ENCODE measurements around the gene ICAM1.

ICAM1 gene

GRCh38 chr19:10328558-10329429, 57.9 kb downstream of the ICAM1 start:
- DNase-seq = no peak

GRCh38 chr19:10329555-10329954, 58.6 kb downstream of the ICAM1 start:
- no peak for DNase-seq

- no peak for DNase-seq
These were observed 61.4 kb downstream of the ICAM1 start for GRCh38 chr19:10332158-10332964.

GRCh38 chr19:10332965-10333757, 62.2 kb downstream of the ICAM1 start, which contains the start of gene RAVER1:
RAVER1 (minus strand) TSS chr19:10333529; CDS start chr19:10333507, 22 bp downstream.
- DNase-seq = peak; percentile 99

- no peak for DNase-seq
These were observed 63.1 kb downstream of the ICAM1 start for GRCh38 chr19:10333758-10334587.

- peak; percentile 49 for DNase-seq
These were observed 63.9 kb downstream of the ICAM1 start for GRCh38 chr19:10334588-10335351.

- no peak for DNase-seq
These were observed 64.5 kb downstream of the ICAM1 start for GRCh38 chr19:10335352-10335985.
